Measurements from ENCODE around the gene AGMO.

Gene AGMO

GRCh38 chr7:15378494-15379145, 183.2 kb downstream of the AGMO start:
- DNase-seq, result no peak

- DNase-seq, result no peak
Measured at GRCh38 chr7:15376600-15376999, 185.2 kb downstream of the AGMO start.

- DNase-seq, result no peak
Measured at GRCh38 chr7:15370441-15370840, 191.4 kb downstream of the AGMO start.

GRCh38 chr7:15368653-15369052, 193.2 kb downstream of the AGMO start:
- no peak for DNase-seq

- no peak for DNase-seq
Measured at GRCh38 chr7:15367897-15368296, 193.9 kb downstream of the AGMO start.

GRCh38 chr7:15358112-15358511, 203.7 kb downstream of the AGMO start:
- DNase-seq, result no peak

GRCh38 chr7:15352421-15353206, 209.2 kb downstream of the AGMO start:
- no peak for DNase-seq

GRCh38 chr7:15345216-15345615, 216.6 kb downstream of the AGMO start:
- no peak for DNase-seq

GRCh38 chr7:15341817-15342216, 220.0 kb downstream of the AGMO start:
- DNase-seq, result no peak

- DNase-seq, result no peak
Measured at GRCh38 chr7:15336146-15336545, 225.7 kb downstream of the AGMO start.

- DNase-seq, result no peak
Measured at GRCh38 chr7:15335390-15335789, 226.4 kb downstream of the AGMO start.

- no peak for DNase-seq
Measured at GRCh38 chr7:15334536-15335263, 227.1 kb downstream of the AGMO start.

- no peak for DNase-seq
Measured at GRCh38 chr7:15332956-15333355, 228.9 kb downstream of the AGMO start.

- no peak for DNase-seq
Measured at GRCh38 chr7:15330943-15331342, 230.9 kb downstream of the AGMO start.

GRCh38 chr7:15327001-15327400, 234.8 kb downstream of the AGMO start:
- no peak for DNase-seq

GRCh38 chr7:15326044-15326644, 235.7 kb downstream of the AGMO start:
- peak; percentile 41 for DNase-seq

- no peak for DNase-seq
Measured at GRCh38 chr7:15323550-15323949, 238.3 kb downstream of the AGMO start.

GRCh38 chr7:15317215-15317614, 244.6 kb downstream of the AGMO start:
- no peak for DNase-seq

- DNase-seq, result no peak
Measured at GRCh38 chr7:15315678-15316077, 246.1 kb downstream of the AGMO start.

- no peak for DNase-seq
Measured at GRCh38 chr7:15314922-15315321, 246.9 kb downstream of the AGMO start.

- DNase-seq, result no peak
Measured at GRCh38 chr7:15313361-15313760, 248.5 kb downstream of the AGMO start.

- DNase-seq, result no peak
Measured at GRCh38 chr7:15309872-15310271, 251.9 kb downstream of the AGMO start.

- DNase-seq, result no peak
Measured at GRCh38 chr7:15308821-15309220, 253.0 kb downstream of the AGMO start.

GRCh38 chr7:15306296-15306695, 255.5 kb downstream of the AGMO start:
- DNase-seq, result no peak

Data from hematopoietic multipotent progenitor cell treated with erythropoietin and hydrocortisone succinate and interleukin-3 and kit ligand, for 8 days (in vitro differentiated cells).